HepG2 (cell line): Measurements from ENCODE around the gene DTNB. TPM values are rescaled to one million over a fixed set of nuclear protein-coding genes. Genes with fewer than 3 reads are reported as not detected.
A peak's percentile ranks its signal among the peaks of the same experiment; 100 is the strongest.

Source experiments
- ARID4A ChIP-seq: sonication (generic); formaldehyde crosslinking; IDR thresholded peaks from 2 replicates; pipeline ENCODE4 v1.5.0; 2020; ENCODE audit warnings: mild to moderate bottlenecking, missing genetic modification reagents, borderline replicate concordance
- ATF7-NPFF ChIP-seq: sonication (generic); formaldehyde crosslinking; IDR thresholded peaks from 2 replicates; pipeline ENCODE4 v1.8.1; 2023; ENCODE audit warnings: mild to moderate bottlenecking, low read depth, missing genetic modification reagents, moderate library complexity
- CBX2 ChIP-seq, 2 experiments: fragments of 200-600 bp in 1 of 2; sonication (generic); formaldehyde crosslinking in 1 of 2; IDR thresholded peaks; 2 replicates each; pipeline versions ENCODE4 v1.7.0 to v1.8.1; 2018 to 2022; ENCODE audit warnings: low read depth in 2 of 2, low read length in 1 of 2, mild to moderate bottlenecking in 1 of 2, missing genetic modification reagents in 1 of 2
- FOSL2 ChIP-seq: sonication (generic); formaldehyde crosslinking; IDR thresholded peaks from 2 replicates; pipeline ENCODE4 v1.4.0; 2020; ENCODE audit warnings: missing genetic modification reagents
- KDM5B ChIP-seq: sonication (generic); formaldehyde crosslinking; IDR thresholded peaks from 2 replicates; pipeline ENCODE4 v1.4.0; 2020; ENCODE audit warnings: missing genetic modification reagents, mild to moderate bottlenecking, borderline replicate concordance
- MTERF4 ChIP-seq: sonication (generic); formaldehyde crosslinking; IDR thresholded peaks from 2 replicates; pipeline ENCODE4 v1.8.0; 2023; ENCODE audit warnings: mild to moderate bottlenecking, missing genetic modification reagents
- NCOA2 ChIP-seq: sonication (generic); formaldehyde crosslinking; IDR thresholded peaks from 2 replicates; pipeline ENCODE4 v1.8.0; 2022; ENCODE audit warnings: inconsistent platforms
- PHF21A ChIP-seq: sonication (generic); formaldehyde crosslinking; IDR thresholded peaks from 2 replicates; pipeline ENCODE4 v1.5.0; 2020; ENCODE audit warnings: mild to moderate bottlenecking, missing genetic modification reagents
- RFXANK ChIP-seq: IDR thresholded peaks from 2 replicates; pipeline ENCODE4 v1.6.1; 2016
- STAG1 ChIP-seq: sonication (generic); formaldehyde crosslinking; IDR thresholded peaks from 2 replicates; pipeline ENCODE4 v1.4.0; 2020; ENCODE audit warnings: missing genetic modification reagents
- YY1 ChIP-seq: IDR thresholded peaks from 2 replicates; pipeline ENCODE4 v1.6.1; 2011; ENCODE audit warnings: low read length, low read depth, moderate library complexity, mild to moderate bottlenecking; ENCODE audit not compliant: insufficient read depth, insufficient replicate concordance
- ZBTB34 ChIP-seq: sonication (generic); formaldehyde crosslinking; IDR thresholded peaks from 2 replicates; pipeline ENCODE4 v1.8.0; 2022; ENCODE audit warnings: mild to moderate bottlenecking, missing genetic modification reagents
- ZNF124 ChIP-seq: sonication (generic); formaldehyde crosslinking; IDR thresholded peaks from 2 replicates; pipeline ENCODE4 v1.4.0; 2020; ENCODE audit warnings: missing genetic modification reagents
- ZNF556 ChIP-seq: sonication (generic); formaldehyde crosslinking; IDR thresholded peaks from 2 replicates; pipeline ENCODE4 v1.4.0; 2020; ENCODE audit warnings: mild to moderate bottlenecking, missing genetic modification reagents, borderline replicate concordance
- ZNF605 ChIP-seq: sonication (generic); formaldehyde crosslinking; IDR thresholded peaks from 2 replicates; pipeline ENCODE4 v1.8.0; 2022; ENCODE audit warnings: mild to moderate bottlenecking, missing genetic modification reagents
- ZNF607 ChIP-seq: sonication (generic); formaldehyde crosslinking; IDR thresholded peaks from 2 replicates; pipeline ENCODE4 v1.5.1; 2020; ENCODE audit warnings: missing genetic modification reagents, mild to moderate bottlenecking, borderline replicate concordance
- ZNF713 ChIP-seq: sonication (generic); formaldehyde crosslinking; IDR thresholded peaks from 2 replicates; pipeline ENCODE4 v1.4.0; 2020; ENCODE audit warnings: mild to moderate bottlenecking, missing genetic modification reagents
- ZNF784 ChIP-seq: sonication (generic); formaldehyde crosslinking; IDR thresholded peaks from 2 replicates; pipeline ENCODE4 v1.5.1; 2020; ENCODE audit warnings: missing genetic modification reagents, mild to moderate bottlenecking, borderline replicate concordance
- polyA plus RNA-seq, 8 experiments: library from polyadenylated mRNA; depleted of rRNA in 3 of 8; stranded (reverse) in 7 of 8; unstranded in 1 of 8; fragments of >200 nt; fragmentation: Illumina TruSeq in 4 of 8; extraction: Trizol in 4 of 8; gene quantifications; 2 replicates each; pipeline versions ENCODE4 v1.2.1 to v1.2.3, GENCODE V29; 2011 to 2016; ENCODE audit warnings: low read depth in 4 of 8, missing spikeins in 1 of 8, mixed read lengths in 1 of 8; ENCODE audit not compliant: insufficient read depth in 1 of 8
- total RNA-seq, 5 experiments: library from RNA; depleted of rRNA; stranded (reverse); fragments of >200 nt; fragmentation: Illumina TruSeq; extraction: Trizol; gene quantifications; 2 replicates each; pipeline ENCODE4 v1.2.3, GENCODE V29; 2016; ENCODE audit warnings: low read depth in 1 of 5

The DTNB gene
- total and polyA plus RNA-seq, 2 of the 13 experiments (the other 11 are each of a cell fraction or from before 2014, with no cell fraction given): 14.4 to 23.9 TPM

GRCh38 chr2:25376750-25377621 lies 296.4 kb downstream of the DTNB start (continued):
- no peak for TF ChIP-seq ZBTB34 (CRISPR knock-in tag)
- TF ChIP-seq ZNF556: peak; percentile 68; the same call in 1 of the 2 replicates
- TF ChIP-seq MTERF4 (CRISPR knock-in tag): no peak
- TF ChIP-seq STAG1: peak; percentile 64
- TF ChIP-seq ATF7-NPFF (CRISPR knock-in tag): peak; percentile 61; the same call in 1 of the 2 replicates
- TF ChIP-seq ZNF605 (CRISPR knock-in tag): 0 out of 2 replicates have a peak, but pooled peaks have one; percentile 37
- TF ChIP-seq KDM5B (CRISPR knock-in tag): peak; percentile 84; the same call in 1 of the 2 replicates
- TF ChIP-seq FOSL2 (CRISPR knock-in tag): peak; percentile 11; the same call in 1 of the 2 replicates
- peak; percentile 62; the same call in 1 of the 2 replicates for TF ChIP-seq ZNF607 (CRISPR knock-in tag)
- 0 out of 2 replicates have a peak, but pooled peaks have one; percentile 14 for TF ChIP-seq ZNF713 (CRISPR knock-in tag)
- no peak for TF ChIP-seq ZNF124
- peak; percentile 57; the same call in 1 of the 2 replicates for TF ChIP-seq ARID4A
- peak; percentile 78 for TF ChIP-seq YY1
- no peak for TF ChIP-seq CBX2 (IDR thresholded peaks at IDR 0.05; ENCODE audit: low read depth, low read length)
- 0 out of 2 replicates have a peak, but pooled peaks have one; percentile 16 for TF ChIP-seq CBX2 (CRISPR knock-in tag; IDR thresholded peaks at IDR 0.05; ENCODE audit: low read depth)
- TF ChIP-seq ZNF784 (CRISPR knock-in tag): 0 out of 2 replicates have a peak, but pooled peaks have one; percentile 68
- peak; percentile 63; the same call in 1 of the 2 replicates for TF ChIP-seq PHF21A (CRISPR knock-in tag)
- no peak for TF ChIP-seq RFXANK
- TF ChIP-seq NCOA2 (CRISPR knock-in tag): 0 out of 2 replicates have a peak, but pooled peaks have one; percentile 35
